NCI-H524 (cell line): Measurements from ENCODE around the gene TMEM63A.
"Not testable (repeated sequence)": the region's sequence is repeated elsewhere in the genome, so short reads cannot be mapped to it uniquely, and the experiment has no call there.

Experiments used
- DNase-seq, 2 experiments: peaks; one replicate each; lab custom pipeline; 2025; lab: John Stamatoyannopoulos, UW

TMEM63A gene

GRCh38 chr1:225845571-225846259, 36.5 kb downstream of the TMEM63A start:
- DNase-seq: peak; percentile 72 to 73

GRCh38 chr1:225845097-225845496, 37.1 kb downstream of the TMEM63A start:
- DNase-seq: no peak

GRCh38 chr1:225844236-225845061, 37.7 kb downstream of the TMEM63A start:
- no peak for DNase-seq

- no peak for DNase-seq
These were observed 38.8 kb downstream of the TMEM63A start for GRCh38 chr1:225843426-225843795.

GRCh38 chr1:225842788-225843425, 39.3 kb downstream of the TMEM63A start:
- DNase-seq: peak in 1 of 2 experiments; percentile 65

GRCh38 chr1:225842074-225842473, 40.1 kb downstream of the TMEM63A start:
- DNase-seq: no peak

GRCh38 chr1:225840713-225841112, 41.5 kb downstream of the TMEM63A start:
- DNase-seq: no peak

GRCh38 chr1:225840223-225840610, 42.0 kb downstream of the TMEM63A start:
- no peak for DNase-seq

GRCh38 chr1:225838793-225839192, 43.4 kb downstream of the TMEM63A start:
- no peak for DNase-seq

GRCh38 chr1:225836296-225836695, 45.9 kb downstream of the TMEM63A start:
- DNase-seq: not testable (repeated sequence)

- no peak for DNase-seq
These were observed 46.3 kb downstream of the TMEM63A start for GRCh38 chr1:225835856-225836255.

- DNase-seq: peak; percentile 43 to 78
These were observed 47.5 kb downstream of the TMEM63A start for GRCh38 chr1:225834417-225835329.

GRCh38 chr1:225830841-225831240, 51.3 kb downstream of the TMEM63A start:
- DNase-seq: no peak

- DNase-seq: no peak
These were observed 53.4 kb downstream of the TMEM63A start for GRCh38 chr1:225828706-225829345.

GRCh38 chr1:225827076-225827475, 55.1 kb downstream of the TMEM63A start:
- DNase-seq: no peak

- peak in 1 of 2 experiments; percentile 42 for DNase-seq
These were observed 56.6 kb downstream of the TMEM63A start for GRCh38 chr1:225825607-225826007.

GRCh38 chr1:225825078-225825477, 57.1 kb downstream of the TMEM63A start:
- peak; percentile 8 to 59 for DNase-seq

- DNase-seq: peak; percentile 70 to 90
These were observed 57.6 kb downstream of the TMEM63A start for GRCh38 chr1:225824533-225824941.

GRCh38 chr1:225823811-225824261, 58.3 kb downstream of the TMEM63A start:
- DNase-seq: no peak

- DNase-seq: peak; percentile 20 to 45
These were observed 59.4 kb downstream of the TMEM63A start for GRCh38 chr1:225822655-225823403.
